UCSD-AML1 (cell line): ENCODE measurements around the gene SEPTIN10.
"Not testable (repeated sequence)": the region's sequence is repeated elsewhere in the genome, so short reads cannot be mapped to it uniquely, and the experiment has no call there.

Experiments used
- DNase-seq: peaks from one replicate; lab custom pipeline; 2025; ENCODE audit not compliant: unreplicated experiment; lab: John Stamatoyannopoulos, UW

Gene SEPTIN10

GRCh38 chr2:109549016-109549590 is 64.7 kb downstream of the SEPTIN10 start:
- DNase-seq = no peak

DNA sequence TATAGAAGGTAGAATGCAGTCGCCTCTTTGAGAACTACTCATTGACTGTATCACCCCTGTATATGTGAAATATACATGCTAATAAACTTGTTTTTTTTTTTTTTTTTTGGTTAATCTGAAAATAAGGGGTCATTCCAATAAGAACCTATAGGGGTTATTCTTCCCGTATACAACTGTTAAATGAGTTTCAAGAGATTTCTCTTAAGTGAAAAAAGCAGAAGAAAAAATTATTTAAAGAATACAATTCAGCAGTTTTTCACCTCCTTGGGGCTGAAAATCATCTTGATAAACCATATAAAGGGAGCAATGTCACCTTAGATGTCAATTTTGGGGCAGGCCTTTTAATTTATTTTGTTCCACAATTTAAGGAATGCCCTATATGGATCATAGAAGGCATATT is 66.5 kb downstream of the SEPTIN10 start:
- DNase-seq = no peak

GRCh38 chr2:109545828-109546713 is 67.7 kb downstream of the SEPTIN10 start:
- peak; percentile 70 for DNase-seq

DNA sequence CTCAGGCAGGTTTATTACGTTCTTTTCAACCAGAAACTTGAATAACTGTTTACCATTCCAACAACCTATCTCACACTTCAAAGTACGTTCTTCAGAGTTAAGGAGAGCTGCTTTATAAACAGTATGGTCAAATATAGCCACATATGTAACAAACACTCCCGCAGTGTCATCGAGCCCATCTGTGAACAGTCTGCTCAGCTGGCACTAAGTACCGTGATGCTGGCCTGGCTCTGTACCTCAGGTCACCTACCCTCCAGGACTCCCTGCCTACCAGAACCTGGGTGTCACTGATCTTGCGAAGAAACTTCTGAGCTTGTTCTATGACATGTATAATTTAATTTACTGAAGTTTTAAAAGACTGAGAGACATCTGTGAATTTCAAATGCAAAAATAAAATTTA is 71.4 kb downstream of the SEPTIN10 start:
- no peak for DNase-seq

- DNase-seq = no peak
These were observed 75.2 kb downstream of the SEPTIN10 start for GRCh38 chr2:109538546-109538945.

GRCh38 chr2:109537565-109538222 is 76.1 kb downstream of the SEPTIN10 start:
- DNase-seq = no peak

- not testable (repeated sequence) for DNase-seq
These were observed 77.2 kb downstream of the SEPTIN10 start for GRCh38 chr2:109536556-109536955.

GRCh38 chr2:109535217-109535946 is 78.4 kb downstream of the SEPTIN10 start:
- no peak for DNase-seq

GRCh38 chr2:109533823-109534222 is 79.9 kb downstream of the SEPTIN10 start:
- no peak for DNase-seq

DNA sequence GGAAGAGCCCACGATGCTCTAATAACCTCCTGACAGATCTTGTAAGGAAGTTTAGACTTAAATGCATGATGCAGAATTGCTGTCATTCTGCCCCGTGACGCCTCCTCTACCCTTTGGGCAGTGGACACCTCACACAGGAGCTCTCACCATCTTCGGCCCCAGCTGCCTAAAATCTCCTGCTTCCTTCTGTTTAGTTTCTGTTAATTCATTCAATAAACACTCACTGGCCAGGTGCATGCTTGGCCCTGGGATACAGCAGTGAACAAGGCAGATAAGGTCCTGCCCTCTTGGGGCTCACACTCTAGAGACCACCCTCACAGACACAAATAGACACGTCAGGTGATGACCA is 81.1 kb downstream of the SEPTIN10 start:
- DNase-seq = no peak

- DNase-seq = no peak
These were observed 81.7 kb downstream of the SEPTIN10 start for GRCh38 chr2:109531896-109532727.

- DNase-seq = no peak
These were observed 82.5 kb downstream of the SEPTIN10 start for GRCh38 chr2:109531221-109531620.

DNA sequence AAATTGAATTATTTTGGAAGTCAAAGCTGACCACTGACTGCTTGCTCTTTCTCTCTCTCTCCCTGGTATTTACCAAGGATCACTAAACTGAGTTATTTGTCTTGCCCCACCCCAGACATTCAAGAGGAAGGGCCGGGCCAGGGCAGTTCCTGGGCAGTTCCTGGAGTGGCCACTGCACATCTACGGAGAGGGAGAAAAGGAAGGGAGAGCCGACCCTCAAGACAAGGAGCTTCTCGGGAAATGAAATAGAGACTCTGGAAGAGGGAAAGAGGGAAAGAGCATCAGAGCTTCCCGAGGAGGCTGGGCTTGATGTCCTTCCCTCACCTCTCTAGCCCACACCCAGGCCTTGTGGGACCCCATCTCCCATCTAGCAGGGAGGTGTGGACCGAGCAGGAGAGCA is 83.1 kb downstream of the SEPTIN10 start:
- DNase-seq = no peak

DNA sequence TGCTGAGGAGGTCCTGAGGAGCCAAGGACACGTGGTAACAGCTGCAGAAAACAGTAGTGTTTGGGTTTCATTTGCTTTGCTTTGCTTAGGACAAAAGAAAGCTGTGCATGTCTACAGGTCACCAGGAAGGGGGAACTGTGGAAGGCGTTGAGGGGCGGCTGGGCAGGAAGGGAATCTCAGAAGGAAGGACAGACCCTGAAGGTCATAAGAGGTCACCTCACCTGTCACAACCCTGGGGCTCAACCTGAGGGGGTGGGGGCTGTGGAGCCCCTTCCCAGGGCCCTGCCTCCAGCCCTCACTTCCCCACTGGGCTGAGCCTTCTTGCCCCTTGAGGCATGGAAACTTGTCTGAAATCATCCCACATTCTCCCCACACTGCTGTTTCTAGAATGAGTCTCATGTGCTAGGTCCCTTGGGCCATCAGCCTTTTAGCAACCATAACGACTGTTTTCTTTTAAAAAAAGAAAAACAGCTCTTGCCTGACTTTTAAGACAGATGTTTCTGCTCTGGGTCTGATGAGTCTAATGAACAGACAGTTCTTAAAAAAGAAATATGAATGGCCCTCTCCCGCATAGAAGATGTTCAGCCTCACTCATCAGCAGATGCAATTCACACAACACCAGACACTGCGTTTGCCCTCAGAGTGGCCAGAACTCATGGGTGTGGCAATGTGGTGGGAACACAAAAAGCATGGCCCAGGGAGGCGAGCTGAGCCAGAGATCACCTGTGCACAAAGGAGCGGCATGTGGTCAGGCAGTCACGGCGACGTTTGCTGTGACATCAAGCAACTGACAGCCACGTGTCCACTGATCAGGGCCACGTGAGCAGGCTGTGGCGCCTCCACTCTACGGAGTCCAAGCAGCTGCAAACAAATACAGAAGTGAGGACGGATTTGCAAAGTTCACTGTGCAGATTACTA is 84.0 kb downstream of the SEPTIN10 start:
- DNase-seq = no peak

DNA sequence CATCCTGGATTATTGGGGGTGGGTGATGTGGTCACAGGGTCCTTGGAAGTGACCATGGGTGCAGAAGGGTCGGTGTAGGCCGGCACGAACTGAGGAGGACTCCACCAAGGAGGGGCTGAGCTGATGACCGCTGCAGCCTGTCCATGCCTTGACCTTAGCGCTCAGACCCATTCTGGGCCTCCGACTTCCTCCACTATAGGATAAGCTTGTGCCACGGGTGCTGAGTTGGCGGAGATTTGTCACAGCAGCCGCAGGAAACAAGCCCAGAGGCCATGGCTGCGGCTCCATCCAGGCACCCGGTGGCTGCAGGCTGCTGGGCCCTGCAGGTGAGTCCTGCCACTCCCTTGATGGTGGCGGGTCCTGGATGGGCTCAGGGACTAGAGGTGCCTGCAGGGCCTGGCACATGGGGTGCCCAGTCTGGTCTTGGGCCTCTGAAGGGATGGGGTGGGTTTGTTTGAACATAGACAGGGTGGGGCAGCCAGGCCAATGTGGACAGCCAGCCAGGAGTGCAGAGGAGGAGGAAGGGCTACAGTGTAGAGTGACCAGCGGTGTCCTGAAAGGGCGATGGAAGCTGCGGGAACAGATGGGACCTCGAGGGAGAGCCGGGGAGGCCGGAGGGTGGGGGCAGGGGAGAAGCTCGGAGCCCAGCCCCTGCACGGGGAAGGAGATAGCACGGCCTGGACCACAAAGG is 84.8 kb downstream of the SEPTIN10 start:
- no peak for DNase-seq

DNA sequence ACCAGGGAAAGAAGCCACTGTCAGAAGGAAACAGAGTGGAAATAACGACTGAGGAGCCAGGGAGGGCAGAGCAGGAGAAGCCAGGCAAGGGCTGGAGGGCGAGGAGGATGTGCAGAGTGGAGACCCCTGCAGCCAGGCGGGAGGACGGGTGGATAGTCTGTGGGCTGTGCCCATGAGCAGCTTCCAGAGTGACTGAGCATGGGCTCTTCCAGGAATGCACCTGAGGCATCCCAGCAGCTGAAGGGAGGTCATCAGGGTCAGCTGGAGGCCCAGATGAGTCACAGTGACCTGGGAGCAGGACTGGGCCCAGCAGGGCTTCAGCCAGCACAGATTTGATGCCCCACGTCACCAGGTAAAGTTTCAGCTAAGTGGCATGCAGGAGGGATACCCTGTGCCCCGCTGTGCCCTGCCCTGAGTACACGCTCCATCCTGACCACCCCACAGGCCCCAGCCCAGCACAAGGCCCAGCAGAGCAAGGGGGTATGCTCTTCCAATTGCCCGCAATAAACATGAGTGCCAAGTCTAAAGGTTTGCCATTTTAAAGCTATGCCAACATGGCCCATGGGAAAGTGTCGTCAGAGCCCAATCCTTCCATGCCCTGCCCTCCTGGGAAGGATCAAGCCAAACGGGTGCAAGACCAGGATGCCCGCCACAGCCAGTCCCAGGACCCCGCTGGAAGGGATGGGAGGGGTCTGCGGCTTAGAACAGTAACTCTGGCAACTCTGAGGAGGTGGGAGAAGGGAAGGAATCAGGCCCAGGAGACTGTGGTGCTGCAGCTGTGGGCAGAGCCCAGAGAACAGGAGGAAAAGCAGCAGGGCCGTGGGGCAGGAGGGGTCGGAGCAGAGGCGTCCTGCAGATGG is 85.7 kb downstream of the SEPTIN10 start:
- no peak for DNase-seq

GRCh38 chr2:109527079-109527478 is 86.7 kb downstream of the SEPTIN10 start:
- no peak for DNase-seq

GRCh38 chr2:109526442-109526970 is 87.3 kb downstream of the SEPTIN10 start:
- DNase-seq = no peak
